OCI-LY3 (cell line): ENCODE results near the gene RHOJ.

ENCODE experiments used
- H2AFZ ChIP-seq: fragments of 200-600, 300-600 bp; shearing (Covaris generic); 2 replicates; pipeline ENCODE4 v1.6.0; 2014; ENCODE audit warnings: antibody characterized with exemption, low read depth, low read length
- H3K27ac ChIP-seq: fragments of 200-600, 300-600 bp; sonication (generic); 2 replicates; pipeline ENCODE4 v1.5.1; 2014; ENCODE audit warnings: mild to moderate bottlenecking, low read length, moderate library complexity, mixed read lengths
- H3K27me3 ChIP-seq: fragments of 200-600, 300-600 bp; sonication (generic); 2 replicates; pipeline ENCODE4 v1.6.1; 2014; ENCODE audit warnings: low read depth, low read length, mixed read lengths
- H3K36me3 ChIP-seq: fragments of 200-600, 300-600 bp; sonication (generic); replicated peaks from 2 replicates; pipeline ENCODE3; 2014; ENCODE audit warnings: low read depth, low read length, mixed read lengths
- H3K4me1 ChIP-seq: fragments of 300-600, 200-600 bp; sonication (generic); 2 replicates; pipeline ENCODE4 v1.6.1; 2014; ENCODE audit warnings: low read length, mixed read lengths
- H3K4me2 ChIP-seq: fragments of 200-600, 300-600 bp; sonication (generic); 2 replicates; pipeline ENCODE4 v1.6.1; 2014; ENCODE audit warnings: low read length, mixed read lengths
- H3K4me3 ChIP-seq: fragments of 300-600, 200-600 bp; sonication (generic); 2 replicates; pipeline ENCODE4 v1.5.1; 2014; ENCODE audit warnings: antibody characterized with exemption, mild to moderate bottlenecking, low read length, moderate library complexity
- H3K79me2 ChIP-seq: fragments of 300-600, 200-600 bp; shearing (Covaris generic); 2 replicates; pipeline ENCODE4 v1.6.1; 2014; ENCODE audit warnings: mild to moderate bottlenecking, low read length, mixed read lengths
- H3K9ac ChIP-seq: fragments of 300-600, 200-600 bp; shearing (Covaris generic); 2 replicates; pipeline ENCODE4 v1.6.0; 2014; ENCODE audit warnings: mild to moderate bottlenecking, low read length, moderate library complexity
- H3K9me3 ChIP-seq: fragments of 200-600, 300-600 bp; shearing (Covaris generic); 2 replicates; pipeline ENCODE4 v1.6.1; 2014; ENCODE audit warnings: low read length, mixed read lengths; ENCODE audit not compliant: insufficient read depth
- H4K20me1 ChIP-seq: fragments of 200-600, 300-600 bp; sonication (generic); 2 replicates; pipeline ENCODE4 v1.6.1; 2016; ENCODE audit warnings: low read length, mixed read lengths; ENCODE audit not compliant: insufficient read depth
- CTCF ChIP-seq: fragments of 200-600, 300-600 bp; sonication (generic); IDR thresholded peaks from 2 replicates; pipeline ENCODE4 v1.5.1; 2014; ENCODE audit warnings: antibody characterized with exemption, low read length, low read depth
- EZH2phosphoT487 ChIP-seq: fragments of 200-600 bp; shearing (Covaris generic); IDR thresholded peaks from 2 replicates; pipeline ENCODE4 v1.6.1; 2018; ENCODE audit warnings: antibody characterized with exemption, mixed run types, low read depth

Gene RHOJ

GRCh38 chr14:63193236-63193635 is 11.0 kb upstream of the RHOJ start:
- Histone ChIP-seq H3K4me1 (peaks cover 10% of the 10 kb centered on the region), H3K4me2 (no peak overlapping the region), H3K9me3 (no peaks in the 10 kb centered on the region), H3K27me3 (no peaks in the 10 kb centered on the region), H3K36me3 (no peaks in the 10 kb centered on the region), H3K9ac (no peak overlapping the region), H3K79me2 (no peaks in the 10 kb centered on the region), H3K27ac (no peak overlapping the region), H4K20me1 (no peaks in the 10 kb centered on the region), H3K4me3 (no peak overlapping the region), H2AFZ (no peak overlapping the region)
- no peak for TF ChIP-seq EZH2phosphoT487

- H3K79me2 ChIP-seq: no peaks in the 10 kb centered on the region
- no peaks in the 10 kb centered on the region for H3K36me3 ChIP-seq
- TF ChIP-seq CTCF: no peak
- TF ChIP-seq EZH2phosphoT487: no peak
- H4K20me1 ChIP-seq: no peaks in the 10 kb centered on the region
- no peaks in the 10 kb centered on the region for H3K27me3 ChIP-seq
- no peak overlapping the region for H3K9ac ChIP-seq
- H2AFZ ChIP-seq: no peak overlapping the region
- H3K4me2 ChIP-seq: no peak overlapping the region
- H3K4me1 ChIP-seq: peaks cover 15% of the 10 kb centered on the region
- no peak overlapping the region for H3K27ac ChIP-seq
- H3K4me3 ChIP-seq: no peak overlapping the region
- no peaks in the 10 kb centered on the region for H3K9me3 ChIP-seq
These were observed 4.1 kb upstream of the RHOJ start for GRCh38 chr14:63200035-63200740.

GRCh38 chr14:63200767-63201166 is 3.5 kb upstream of the RHOJ start:
- Histone ChIP-seq H3K27ac (no peak overlapping the region), H2AFZ (no peak overlapping the region), H3K27me3 (no peaks in the 10 kb centered on the region), H3K4me1 (peaks cover 15% of the 10 kb centered on the region), H3K36me3 (no peaks in the 10 kb centered on the region), H4K20me1 (no peaks in the 10 kb centered on the region), H3K9ac (no peak overlapping the region), H3K79me2 (no peaks in the 10 kb centered on the region), H3K4me2 (no peak overlapping the region), H3K9me3 (no peaks in the 10 kb centered on the region), H3K4me3 (no peak overlapping the region)
- TF ChIP-seq CTCF (no peak), EZH2phosphoT487 (no peak)

- H3K79me2 ChIP-seq: no peaks in the 10 kb centered on the region
- H3K4me1 ChIP-seq: peaks cover 15% of the 10 kb centered on the region
- peak overlapping the region; percentile 70 for H3K4me3 ChIP-seq
- no peaks in the 10 kb centered on the region for H3K9me3 ChIP-seq
- no peak overlapping the region for H3K27ac ChIP-seq
- H3K27me3 ChIP-seq: 0 out of 2 replicates have a peak, but pooled peaks cover 2% of the 10 kb centered on the region
- TF ChIP-seq EZH2phosphoT487: no peak
- peak overlapping the region; percentile 83; the same call in 1 of the 2 replicates for H2AFZ ChIP-seq
- peak overlapping the region; percentile 82 for H3K4me2 ChIP-seq
- no peaks in the 10 kb centered on the region for H3K36me3 ChIP-seq
- no peak overlapping the region for H3K9ac ChIP-seq
- H4K20me1 ChIP-seq: no peaks in the 10 kb centered on the region
These were observed 1.2 kb upstream of the RHOJ start for GRCh38 chr14:63203015-63203414.

GRCh38 chr14:63203618-63204406 is 431 bp upstream of the RHOJ start:
- peak overlapping the region; percentile 70 for H3K4me3 ChIP-seq
- no peaks in the 10 kb centered on the region for H3K9me3 ChIP-seq
- peak overlapping the region; percentile 82 for H3K4me2 ChIP-seq
- no peaks in the 10 kb centered on the region for H3K79me2 ChIP-seq
- H4K20me1 ChIP-seq: no peaks in the 10 kb centered on the region
- H3K4me1 ChIP-seq: peaks cover 15% of the 10 kb centered on the region
- H3K36me3 ChIP-seq: no peaks in the 10 kb centered on the region
- H3K9ac ChIP-seq: 0 out of 2 replicates have a peak overlapping the region, but pooled peaks have one; percentile 14
- H3K27ac ChIP-seq: no peak overlapping the region
- H3K27me3 ChIP-seq: 0 out of 2 replicates have a peak, but pooled peaks cover 2% of the 10 kb centered on the region
- TF ChIP-seq EZH2phosphoT487: no peak
- no peak for TF ChIP-seq CTCF
- H2AFZ ChIP-seq: peak overlapping the region; percentile 83
